Fibroblast of lung (primary cell): ENCODE results near the gene MMS22L. TPM values are rescaled to one million over a fixed set of nuclear protein-coding genes. Genes with fewer than 3 reads are reported as not detected.

Experiments
- DNase-seq, 2 donors: peaks; one replicate each; pipeline versions ENCODE4 v3.0.0 to v3.0.0-alpha.2; 2010; ENCODE audit warnings: low read depth in 2 of 2
- H2AFZ ChIP-seq: 2 replicates; pipeline ENCODE4 v1.5.1; 2012; ENCODE audit warnings: low read length, control low read depth, inconsistent platforms
- H3K27ac ChIP-seq: 2 replicates; pipeline ENCODE4 v1.5.1; 2011; ENCODE audit warnings: low read length, control low read depth; ENCODE audit not compliant: insufficient read depth
- H3K27me3 ChIP-seq: 2 replicates; pipeline ENCODE4 v1.5.1; 2011; ENCODE audit warnings: mild to moderate bottlenecking, low read length; ENCODE audit not compliant: control insufficient read depth, insufficient read depth
- H3K36me3 ChIP-seq: 2 replicates; pipeline ENCODE4 v1.5.1; 2011; ENCODE audit warnings: low read length; ENCODE audit not compliant: control insufficient read depth, insufficient read depth
- H3K4me1 ChIP-seq: 2 replicates; pipeline ENCODE4 v1.5.1; 2011; ENCODE audit warnings: low read length; ENCODE audit not compliant: control insufficient read depth, insufficient read depth; ENCODE audit errors: extremely low read depth
- H3K4me2 ChIP-seq: 2 replicates; pipeline ENCODE4 v1.5.1; 2011; ENCODE audit warnings: low read length, control low read depth; ENCODE audit not compliant: insufficient read depth; ENCODE audit errors: extremely low read depth
- H3K4me3 ChIP-seq, 4 experiments: fragments of 200-600 bp in 1 of 4; sonication (generic) in 1 of 4; replicated peaks in 1 of 4; 2 replicates each; pipeline ENCODE4 v1.5.1; 2011 to 2016; ENCODE audit warnings: low read length in 4 of 4, low read depth in 3 of 4, mild to moderate bottlenecking in 3 of 4, control low read depth in 2 of 4, inconsistent platforms in 1 of 4, mixed read lengths in 1 of 4; ENCODE audit not compliant: insufficient read depth in 1 of 4; ENCODE audit errors: control extremely low read depth in 1 of 4
- H3K79me2 ChIP-seq: 2 replicates; pipeline ENCODE4 v1.5.1; 2012; ENCODE audit warnings: mild to moderate bottlenecking, low read length, inconsistent platforms; ENCODE audit not compliant: control insufficient read depth, insufficient read depth
- H3K9ac ChIP-seq: 2 replicates; pipeline ENCODE4 v1.5.1; 2011; ENCODE audit warnings: mild to moderate bottlenecking, low read length, control low read depth; ENCODE audit not compliant: insufficient read depth
- H3K9me3 ChIP-seq: 2 replicates; pipeline ENCODE4 v1.5.1; 2012; ENCODE audit warnings: low read depth, low read length; ENCODE audit not compliant: control insufficient read depth, insufficient read depth
- H4K20me1 ChIP-seq: 2 replicates; pipeline ENCODE4 v1.5.1; 2011; ENCODE audit warnings: low read length; ENCODE audit not compliant: control insufficient read depth, insufficient read depth; ENCODE audit errors: extremely low read depth
- CTCF ChIP-seq, 2 donors: IDR thresholded peaks in 1 of 2; conservative IDR thresholded peaks in 1 of 2; 1 replicate in 1 of 2; 2 replicates in 1 of 2; pipeline ENCODE4 v1.5.1; 2011 to 2012; ENCODE audit warnings: low read length in 2 of 2, control low read depth in 1 of 2, inconsistent platforms in 1 of 2, low read depth in 1 of 2, mild to moderate bottlenecking in 1 of 2
- EZH2 ChIP-seq: IDR thresholded peaks from 2 replicates; pipeline ENCODE4 v1.5.1; 2012; ENCODE audit warnings: low read length, control low read depth, mild to moderate bottlenecking; ENCODE audit errors: missing control alignments
- polyA plus RNA-seq, 2 donors: library from polyadenylated mRNA; depleted of rRNA in 1 of 2; stranded (reverse) in 1 of 2; unstranded in 1 of 2; fragments of >200 nt; gene quantifications; 2 replicates each; pipeline ENCODE4 v1.2.1, GENCODE V29; 2011 to 2012; ENCODE audit warnings: missing spikeins in 1 of 2
- total RNA-seq: library from RNA; depleted of rRNA; stranded (reverse); fragments of >200 nt; gene quantifications from 2 replicates; pipeline ENCODE4 v1.2.1, GENCODE V29; 2014

MMS22L gene
- total and polyA plus RNA-seq, 2 donors (not counting 1 experiment from before 2014, with no cell fraction given): 9.5 to 11.1 TPM

DNA sequence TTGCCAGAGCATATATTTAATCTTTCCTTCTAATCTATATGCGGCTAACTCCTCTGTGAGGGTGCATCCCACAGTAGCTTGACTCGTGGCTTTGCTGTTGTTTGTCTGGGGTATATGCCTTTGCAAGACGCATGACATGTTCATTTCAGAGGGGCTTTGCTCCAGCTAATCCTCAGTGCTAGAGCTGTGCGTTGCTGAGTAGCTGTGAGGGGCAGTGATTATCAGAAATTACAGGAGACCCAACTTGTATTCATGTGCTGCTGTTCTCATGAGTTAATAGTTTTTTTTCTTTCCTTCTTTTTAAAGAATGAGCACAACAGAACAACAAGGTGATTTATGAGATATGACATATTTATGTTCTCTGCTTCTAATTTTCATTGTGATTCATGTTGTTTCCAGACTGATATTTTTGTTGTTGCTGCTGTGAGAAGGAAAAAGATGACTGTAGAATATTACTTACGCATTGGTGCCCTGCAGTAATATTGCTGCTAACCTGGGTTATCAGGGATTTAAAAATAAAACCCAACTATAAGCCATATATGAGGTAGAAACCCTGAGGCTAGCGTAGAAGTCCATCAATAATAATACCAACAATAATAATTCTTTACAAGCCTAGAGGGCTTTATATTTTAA, 190.2 kb downstream of the MMS22L start:
- H3K9me3 ChIP-seq: no peaks in the 10 kb centered on the region
- H4K20me1 ChIP-seq: no peaks in the 10 kb centered on the region
- H3K4me3 ChIP-seq: no peak overlapping the region
- no peak for TF ChIP-seq CTCF (conservative IDR thresholded peaks at IDR 0.05 in 1 of 2, IDR thresholded peaks at IDR 0.05 in 1 of 2; ENCODE audit: low read depth in 1 of 2, low read length in 2 of 2)
- no peak for TF ChIP-seq EZH2
- H3K79me2 ChIP-seq: no peaks in the 10 kb centered on the region
- H3K9ac ChIP-seq: no peak overlapping the region
- H3K4me1 ChIP-seq: no peaks in the 10 kb centered on the region
- DNase-seq: no peak
- no peak overlapping the region for H3K27ac ChIP-seq
- H3K4me2 ChIP-seq: no peak overlapping the region
- H2AFZ ChIP-seq: no peak overlapping the region
- no peaks in the 10 kb centered on the region for H3K27me3 ChIP-seq
- H3K36me3 ChIP-seq: no peaks in the 10 kb centered on the region
